ENCODE measurements around the gene PCDHB1.

GRCh38 chr5:141032626-141033025 is 18.5 kb upstream of the PCDHB1 start:
- TF ChIP-seq CTCF (IDR thresholded peaks at IDR 0.05; ENCODE audit: extremely low read depth in 1 of 2, insufficient read depth in 1 of 2, low read depth in 1 of 2, low read length in 2 of 2) (no peak), JUN (IDR thresholded peaks at IDR 0.05; ENCODE audit: borderline replicate concordance, insufficient read depth, insufficient read length, low read depth) (no peak), POLR2A (IDR thresholded peaks at IDR 0.05; ENCODE audit: low read depth, low read length) (no peak), POLR2AphosphoS5 (IDR thresholded peaks at IDR 0.05; ENCODE audit: insufficient read depth, low read depth, low read length) (no peak), EZH2 (IDR thresholded peaks at IDR 0.05; ENCODE audit: borderline replicate concordance, low read depth, low read length, severe bottlenecking) (no peak)
